ENCODE data around the gene JOSD1. TPM values are rescaled to one million over a fixed set of nuclear protein-coding genes. Genes with fewer than 3 reads are reported as not detected.
A peak's percentile ranks its signal among the peaks of the same experiment; 100 is the strongest.

The JOSD1 gene
- total RNA-seq, 1 experiment from 2014 or later, result 19.2 TPM

- H3K4me1 Mint-ChIP-seq, result peaks cover 44 to 50% of the 10 kb centered on the region in 2 experiments
- H3K23ac ChIP-seq (ENCODE audit: insufficient read length, low read depth, low read length), result no peak overlapping the region
- peak overlapping the region; percentile 94 for H3K4me2 ChIP-seq (ENCODE audit: insufficient read depth, insufficient read length, low read length)
- no peak overlapping the region for H4K5ac ChIP-seq (ENCODE audit: insufficient read length, low read depth, low read length)
- no peaks in the 10 kb centered on the region for H3K9me3 ChIP-seq (ENCODE audit: control insufficient read depth, low read depth, low read length)
- no peak overlapping the region for H2BK120ac ChIP-seq (ENCODE audit: low read depth, low read length, poor library complexity, severe bottlenecking)
- peak overlapping the region; percentile 93 to 95 for H3K4me3 Mint-ChIP-seq
- H3K14ac ChIP-seq (ENCODE audit: insufficient read depth, low read length), result peak overlapping the region; percentile 96
- no peak overlapping the region for H4K91ac ChIP-seq (ENCODE audit: insufficient read length, low read depth, low read length)
- H3K79me2 ChIP-seq (ENCODE audit: insufficient read depth, low read length), result peaks cover 34% of the 10 kb centered on the region; the same call in 1 of the 2 replicates
- no peak overlapping the region for H2BK5ac ChIP-seq (ENCODE audit: insufficient read length, low read length)
- no peaks in the 10 kb centered on the region for H3K9me3 Mint-ChIP-seq
- H3K36me3 Mint-ChIP-seq (ENCODE audit: insufficient read depth in 1 of 3, low read depth in 3 of 3), result peaks cover 6 to 24% (median 21%) of the 10 kb centered on the region in 3 experiments; a peak in 5 of 7 replicates
- H3K27me3 Mint-ChIP-seq (ENCODE audit: low read depth), result no peaks in the 10 kb centered on the region; the same call in 1 of the 2 replicates
- no peaks in the 10 kb centered on the region for H3K27me3 ChIP-seq (ENCODE audit: insufficient read depth, low read length)
- H2AFZ ChIP-seq (ENCODE audit: low read length), result no peak overlapping the region
- H3K79me1 ChIP-seq (ENCODE audit: insufficient read depth, low read depth, low read length, poor library complexity, severe bottlenecking), result peaks cover 7% of the 10 kb centered on the region
- H2AK5ac ChIP-seq (ENCODE audit: insufficient read length, low read length), result no peak overlapping the region
- H3K9ac ChIP-seq (ENCODE audit: extremely low read depth, insufficient read length, low read length), result peak overlapping the region; percentile 48
- peak overlapping the region in 1 of 3 experiments; percentile 44; a peak in 2 of 7 replicates for H3K27ac Mint-ChIP-seq
- no peaks in the 10 kb centered on the region for H4K20me1 ChIP-seq (ENCODE audit: control insufficient read depth, insufficient read depth, insufficient read length)
- H2BK20ac ChIP-seq (ENCODE audit: low read depth, low read length, poor library complexity, severe bottlenecking), result no peak overlapping the region
- H3K18ac ChIP-seq (ENCODE audit: insufficient read length, low read depth, low read length), result peak overlapping the region; percentile 85
- H3T11ph ChIP-seq (ENCODE audit: low read length), result no peak overlapping the region
- no peak overlapping the region for H3K56ac ChIP-seq (ENCODE audit: insufficient read length, low read depth, low read length)
- H3K4me1 ChIP-seq (ENCODE audit: insufficient read depth, low read length), result peaks cover 10% of the 10 kb centered on the region
- DNase-seq, result no peak
- peaks cover 15% of the 10 kb centered on the region for H3K23me2 ChIP-seq (ENCODE audit: insufficient read length, low read depth, low read length, poor library complexity, severe bottlenecking)
- no peak overlapping the region for H4K8ac ChIP-seq (replicated peaks; ENCODE audit: insufficient read length, low read depth, low read length)
- no peak overlapping the region; the same call in 1 of the 2 replicates for H3K4ac ChIP-seq (ENCODE audit: low read depth, low read length)
- WGBS (ENCODE audit: extremely low coverage, insufficient read length, low lambda C conversion rate), result no CpG with 5 or more reads among the region's 80 CpGs
- H2BK12ac ChIP-seq (ENCODE audit: insufficient read length, low read depth, low read length), result peak overlapping the region; percentile 51
- H2BK15ac ChIP-seq (ENCODE audit: low read depth, low read length), result no peak overlapping the region
- H3K27ac ChIP-seq (ENCODE audit: insufficient read length, low read depth, low read length), result no peak overlapping the region
- TF ChIP-seq CTCF (conservative IDR thresholded peaks at IDR 0.05), result no peak
Observed at GRCh38 chr22:38706101-38706900, 5.6 kb upstream of the JOSD1 start.
